Fibroblast of lung (primary cell): ENCODE data around the gene HECW1. TPM values are rescaled to one million over a fixed set of nuclear protein-coding genes. Genes with fewer than 3 reads are reported as not detected.

Experiments used
- DNase-seq, 2 donors: peaks; one replicate each; pipeline versions ENCODE4 v3.0.0 to v3.0.0-alpha.2; 2010; ENCODE audit warnings: low read depth in 2 of 2
- H2AFZ ChIP-seq: 2 replicates; pipeline ENCODE4 v1.5.1; 2012; ENCODE audit warnings: low read length, control low read depth, inconsistent platforms
- H3K27ac ChIP-seq: 2 replicates; pipeline ENCODE4 v1.5.1; 2011; ENCODE audit warnings: low read length, control low read depth; ENCODE audit not compliant: insufficient read depth
- H3K27me3 ChIP-seq: 2 replicates; pipeline ENCODE4 v1.5.1; 2011; ENCODE audit warnings: mild to moderate bottlenecking, low read length; ENCODE audit not compliant: control insufficient read depth, insufficient read depth
- H3K36me3 ChIP-seq: 2 replicates; pipeline ENCODE4 v1.5.1; 2011; ENCODE audit warnings: low read length; ENCODE audit not compliant: control insufficient read depth, insufficient read depth
- H3K4me1 ChIP-seq: 2 replicates; pipeline ENCODE4 v1.5.1; 2011; ENCODE audit warnings: low read length; ENCODE audit not compliant: control insufficient read depth, insufficient read depth; ENCODE audit errors: extremely low read depth
- H3K4me2 ChIP-seq: 2 replicates; pipeline ENCODE4 v1.5.1; 2011; ENCODE audit warnings: low read length, control low read depth; ENCODE audit not compliant: insufficient read depth; ENCODE audit errors: extremely low read depth
- H3K4me3 ChIP-seq, 4 experiments: fragments of 200-600 bp in 1 of 4; sonication (generic) in 1 of 4; replicated peaks in 1 of 4; 2 replicates each; pipeline ENCODE4 v1.5.1; 2011 to 2016; ENCODE audit warnings: low read length in 4 of 4, low read depth in 3 of 4, mild to moderate bottlenecking in 3 of 4, control low read depth in 2 of 4, inconsistent platforms in 1 of 4, mixed read lengths in 1 of 4; ENCODE audit not compliant: insufficient read depth in 1 of 4; ENCODE audit errors: control extremely low read depth in 1 of 4
- H3K79me2 ChIP-seq: 2 replicates; pipeline ENCODE4 v1.5.1; 2012; ENCODE audit warnings: mild to moderate bottlenecking, low read length, inconsistent platforms; ENCODE audit not compliant: control insufficient read depth, insufficient read depth
- H3K9ac ChIP-seq: 2 replicates; pipeline ENCODE4 v1.5.1; 2011; ENCODE audit warnings: mild to moderate bottlenecking, low read length, control low read depth; ENCODE audit not compliant: insufficient read depth
- H3K9me3 ChIP-seq: 2 replicates; pipeline ENCODE4 v1.5.1; 2012; ENCODE audit warnings: low read depth, low read length; ENCODE audit not compliant: control insufficient read depth, insufficient read depth
- H4K20me1 ChIP-seq: 2 replicates; pipeline ENCODE4 v1.5.1; 2011; ENCODE audit warnings: low read length; ENCODE audit not compliant: control insufficient read depth, insufficient read depth; ENCODE audit errors: extremely low read depth
- EZH2 ChIP-seq: IDR thresholded peaks from 2 replicates; pipeline ENCODE4 v1.5.1; 2012; ENCODE audit warnings: low read length, control low read depth, mild to moderate bottlenecking; ENCODE audit errors: missing control alignments
- polyA plus RNA-seq, 2 donors: library from polyadenylated mRNA; depleted of rRNA in 1 of 2; stranded (reverse) in 1 of 2; unstranded in 1 of 2; fragments of >200 nt; gene quantifications; 2 replicates each; pipeline ENCODE4 v1.2.1, GENCODE V29; 2011 to 2012; ENCODE audit warnings: missing spikeins in 1 of 2
- total RNA-seq: library from RNA; depleted of rRNA; stranded (reverse); fragments of >200 nt; gene quantifications from 2 replicates; pipeline ENCODE4 v1.2.1, GENCODE V29; 2014
- TF ChIP-seq, protein P1 (sequence below), 2 donors: IDR thresholded peaks in 1 of 2; conservative IDR thresholded peaks in 1 of 2; 1 replicate in 1 of 2; 2 replicates in 1 of 2; pipeline ENCODE4 v1.5.1; 2011 to 2012; ENCODE audit warnings: low read length in 2 of 2, control low read depth in 1 of 2, inconsistent platforms in 1 of 2, low read depth in 1 of 2, mild to moderate bottlenecking in 1 of 2

HECW1 gene
- total and polyA plus RNA-seq, 2 donors (not counting 1 experiment from before 2014, with no cell fraction given), result 1.1 to 6.1 TPM

DNA sequence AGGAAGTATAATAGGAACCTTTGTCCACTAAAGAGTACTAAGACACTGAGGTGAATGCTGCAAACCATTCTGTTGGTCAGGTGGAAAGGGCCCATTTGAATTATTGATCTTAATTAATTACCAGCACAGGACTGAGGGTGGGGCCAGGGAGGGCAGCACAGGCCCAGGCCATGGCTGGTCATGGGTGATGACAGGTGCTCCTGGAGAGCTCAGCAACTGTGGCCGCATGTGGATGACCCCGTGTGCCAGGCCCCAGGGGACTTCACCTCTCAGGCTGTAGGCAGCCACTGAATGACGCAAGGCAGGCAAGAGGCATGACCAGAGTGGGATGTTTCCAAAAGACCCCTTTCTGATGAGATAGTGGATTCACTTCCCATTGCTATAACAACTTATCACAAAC, 54.2 kb downstream of the HECW1 start:
- no peak overlapping the region for H3K27ac ChIP-seq

DNA sequence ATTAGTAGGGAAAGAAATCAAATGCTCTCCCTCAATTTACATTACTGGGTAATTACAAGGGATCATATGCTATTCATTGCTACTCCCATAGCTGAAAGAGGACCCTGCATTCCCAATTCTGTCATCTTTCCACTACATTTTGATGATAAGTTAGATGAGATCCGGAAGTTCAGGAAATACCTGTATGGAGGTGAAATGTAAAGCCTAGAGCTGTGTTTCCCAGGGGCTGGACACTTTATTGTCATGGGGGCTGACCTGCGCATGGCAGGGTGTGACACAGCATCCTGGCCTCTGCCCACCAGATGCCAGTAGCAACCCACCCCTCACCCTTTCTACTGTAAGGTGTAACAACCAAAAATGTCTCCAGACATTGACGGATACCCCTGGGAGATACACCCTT, 56.6 kb downstream of the HECW1 start:
- Histone ChIP-seq H3K4me1 (peaks cover 9% of the 10 kb centered on the region), H3K36me3 (no peaks in the 10 kb centered on the region), H3K9ac (no peak overlapping the region), H3K27me3 (no peaks in the 10 kb centered on the region), H3K4me3 (no peak overlapping the region), H3K9me3 (no peaks in the 10 kb centered on the region), H3K4me2 (no peak overlapping the region), H4K20me1 (no peaks in the 10 kb centered on the region), H2AFZ (no peak overlapping the region), H3K27ac (no peak overlapping the region), H3K79me2 (no peaks in the 10 kb centered on the region)
- TF ChIP-seq, protein P1, sequence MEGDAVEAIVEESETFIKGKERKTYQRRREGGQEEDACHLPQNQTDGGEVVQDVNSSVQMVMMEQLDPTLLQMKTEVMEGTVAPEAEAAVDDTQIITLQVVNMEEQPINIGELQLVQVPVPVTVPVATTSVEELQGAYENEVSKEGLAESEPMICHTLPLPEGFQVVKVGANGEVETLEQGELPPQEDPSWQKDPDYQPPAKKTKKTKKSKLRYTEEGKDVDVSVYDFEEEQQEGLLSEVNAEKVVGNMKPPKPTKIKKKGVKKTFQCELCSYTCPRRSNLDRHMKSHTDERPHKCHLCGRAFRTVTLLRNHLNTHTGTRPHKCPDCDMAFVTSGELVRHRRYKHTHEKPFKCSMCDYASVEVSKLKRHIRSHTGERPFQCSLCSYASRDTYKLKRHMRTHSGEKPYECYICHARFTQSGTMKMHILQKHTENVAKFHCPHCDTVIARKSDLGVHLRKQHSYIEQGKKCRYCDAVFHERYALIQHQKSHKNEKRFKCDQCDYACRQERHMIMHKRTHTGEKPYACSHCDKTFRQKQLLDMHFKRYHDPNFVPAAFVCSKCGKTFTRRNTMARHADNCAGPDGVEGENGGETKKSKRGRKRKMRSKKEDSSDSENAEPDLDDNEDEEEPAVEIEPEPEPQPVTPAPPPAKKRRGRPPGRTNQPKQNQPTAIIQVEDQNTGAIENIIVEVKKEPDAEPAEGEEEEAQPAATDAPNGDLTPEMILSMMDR (conservative IDR thresholded peaks at IDR 0.05 in 1 of 2, IDR thresholded peaks at IDR 0.05 in 1 of 2; ENCODE audit: low read depth in 1 of 2, low read length in 2 of 2), result no peak
- TF ChIP-seq EZH2, result no peak
- DNase-seq, result no peak

More for the DNA sequence above, 54.2 kb downstream of the HECW1 start:
- TF ChIP-seq EZH2, result no peak
- TF ChIP-seq, protein P1 (conservative IDR thresholded peaks at IDR 0.05 in 1 of 2, IDR thresholded peaks at IDR 0.05 in 1 of 2; ENCODE audit: low read depth in 1 of 2, low read length in 2 of 2), result no peak
- Histone ChIP-seq H3K36me3 (no peaks in the 10 kb centered on the region), H2AFZ (no peak overlapping the region), H3K9ac (no peak overlapping the region), H3K4me2 (no peak overlapping the region), H3K27me3 (no peaks in the 10 kb centered on the region), H3K4me3 (no peak overlapping the region), H3K9me3 (no peaks in the 10 kb centered on the region), H3K4me1 (peaks cover 9% of the 10 kb centered on the region), H4K20me1 (no peaks in the 10 kb centered on the region), H3K79me2 (no peaks in the 10 kb centered on the region)
- no peak for DNase-seq

DNA sequence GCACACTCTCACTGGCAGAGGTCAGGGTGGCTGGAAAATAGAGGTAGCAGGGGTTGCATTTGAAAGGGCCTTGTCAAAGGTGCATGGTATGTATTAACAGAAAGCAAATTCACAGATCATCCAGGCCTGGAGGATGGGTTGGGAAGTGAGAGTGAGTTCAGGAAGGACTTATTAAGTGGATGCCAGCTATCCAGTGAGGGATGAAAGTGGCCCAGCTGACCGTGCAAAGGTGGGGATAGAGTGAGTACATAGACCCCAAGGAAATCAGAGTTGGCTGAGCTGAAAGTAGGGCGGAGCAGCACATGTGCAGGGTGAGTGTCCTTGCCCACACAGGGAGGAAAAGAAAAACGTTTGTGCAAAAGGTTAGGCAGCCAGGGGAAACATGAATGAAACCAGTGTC, 58.1 kb downstream of the HECW1 start:
- Histone ChIP-seq H2AFZ (no peak overlapping the region), H4K20me1 (no peaks in the 10 kb centered on the region), H3K9me3 (no peaks in the 10 kb centered on the region), H3K36me3 (no peaks in the 10 kb centered on the region), H3K4me3 (no peak overlapping the region), H3K4me1 (no peaks in the 10 kb centered on the region), H3K27ac (no peak overlapping the region), H3K27me3 (no peaks in the 10 kb centered on the region), H3K4me2 (no peak overlapping the region), H3K9ac (no peak overlapping the region), H3K79me2 (no peaks in the 10 kb centered on the region)
- TF ChIP-seq, protein P1 (conservative IDR thresholded peaks at IDR 0.05 in 1 of 2, IDR thresholded peaks at IDR 0.05 in 1 of 2; ENCODE audit: low read depth in 1 of 2, low read length in 2 of 2), result no peak
- TF ChIP-seq EZH2, result no peak
- no peak for DNase-seq
